Smooth muscle cell of the brain vasculature (primary cell): Measurements from ENCODE around the gene WNK2.
"Not testable (repeated sequence)": the region's sequence is repeated elsewhere in the genome, so short reads cannot be mapped to it uniquely, and the experiment has no call there.

Experiments
- DNase-seq: peaks from one replicate; pipeline ENCODE4 v3.0.0-alpha.2; 2012; ENCODE audit warnings: low read depth, low spot score

Gene WNK2

GRCh38 chr9:93183663-93184431 lies at the start of gene WNK2:
WNK2 (plus strand) TSS chr9:93184139; CDS start chr9:93184930, 791 bp downstream.
- no peak for DNase-seq

GRCh38 chr9:93134740-93135444 lies 49.0 kb upstream of the WNK2 start:
- no peak for DNase-seq

- no peak for DNase-seq
Observed at GRCh38 chr9:93136011-93136440, 47.9 kb upstream of the WNK2 start.

- DNase-seq, result no peak
Observed at GRCh38 chr9:93137362-93137761, 46.6 kb upstream of the WNK2 start.

- DNase-seq, result no peak
Observed at GRCh38 chr9:93138171-93138764, 45.7 kb upstream of the WNK2 start.

- DNase-seq, result no peak
Observed at GRCh38 chr9:93139365-93140182, 44.4 kb upstream of the WNK2 start.

- DNase-seq, result no peak
Observed at GRCh38 chr9:93141771-93142483, 42.0 kb upstream of the WNK2 start.

DNA sequence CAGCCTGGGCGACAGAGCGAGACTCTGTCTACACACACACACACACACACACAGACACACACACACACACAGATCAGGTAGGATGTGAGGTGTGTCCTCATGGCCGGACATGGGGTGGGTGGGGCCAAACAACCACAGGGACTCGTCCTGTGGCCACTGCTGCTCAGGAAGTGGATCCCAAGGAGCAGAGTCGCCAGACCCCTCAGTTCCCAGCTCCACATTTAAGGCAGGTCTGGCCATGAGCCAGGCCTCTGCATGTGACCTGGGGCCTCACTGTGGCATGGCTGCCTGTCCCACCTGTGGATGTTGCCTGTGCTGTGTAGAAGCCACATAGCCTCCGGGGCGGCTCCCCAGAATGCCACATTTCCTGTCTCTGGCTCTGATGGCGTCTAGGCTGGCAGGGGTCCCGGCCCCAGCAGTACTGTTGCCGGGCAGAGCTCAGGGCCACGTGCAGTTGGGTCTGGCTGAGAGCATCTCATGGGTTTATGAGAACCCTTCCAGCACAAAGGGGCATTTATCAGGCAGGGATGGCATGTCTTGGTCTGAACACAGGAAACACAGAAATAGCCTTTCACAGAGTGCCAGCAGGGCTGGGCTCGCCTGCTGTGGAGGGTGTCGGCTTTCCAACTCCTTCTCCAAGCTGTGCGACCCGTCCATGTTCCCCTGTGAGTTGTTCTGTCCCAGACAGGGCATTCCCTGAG lies 40.0 kb upstream of the WNK2 start:
- no peak for DNase-seq

GRCh38 chr9:93146696-93147095 lies 37.2 kb upstream of the WNK2 start:
- DNase-seq, result not testable (repeated sequence)

GRCh38 chr9:93147632-93148031 lies 36.3 kb upstream of the WNK2 start:
- no peak for DNase-seq

- DNase-seq, result no peak
Observed at GRCh38 chr9:93148721-93149120, 35.2 kb upstream of the WNK2 start.

DNA sequence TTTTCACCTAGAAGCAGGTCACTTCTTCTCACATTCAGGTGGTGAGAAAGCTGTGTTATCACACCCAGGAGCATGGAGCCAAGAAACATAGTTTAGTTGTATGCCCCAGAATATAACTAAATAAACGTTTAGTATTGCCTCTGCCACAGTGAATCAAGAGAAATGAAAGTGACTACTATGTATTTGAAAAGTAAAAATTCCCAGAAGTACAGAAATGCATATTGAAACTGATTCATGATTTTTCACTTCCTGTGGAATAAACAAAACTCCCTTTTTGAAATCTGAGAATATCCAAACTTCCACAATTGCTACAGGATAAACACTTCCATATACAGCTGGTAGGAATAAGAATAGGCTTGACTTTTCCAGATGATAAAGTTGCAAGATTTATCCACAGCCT lies 34.6 kb upstream of the WNK2 start:
- DNase-seq, result no peak

DNA sequence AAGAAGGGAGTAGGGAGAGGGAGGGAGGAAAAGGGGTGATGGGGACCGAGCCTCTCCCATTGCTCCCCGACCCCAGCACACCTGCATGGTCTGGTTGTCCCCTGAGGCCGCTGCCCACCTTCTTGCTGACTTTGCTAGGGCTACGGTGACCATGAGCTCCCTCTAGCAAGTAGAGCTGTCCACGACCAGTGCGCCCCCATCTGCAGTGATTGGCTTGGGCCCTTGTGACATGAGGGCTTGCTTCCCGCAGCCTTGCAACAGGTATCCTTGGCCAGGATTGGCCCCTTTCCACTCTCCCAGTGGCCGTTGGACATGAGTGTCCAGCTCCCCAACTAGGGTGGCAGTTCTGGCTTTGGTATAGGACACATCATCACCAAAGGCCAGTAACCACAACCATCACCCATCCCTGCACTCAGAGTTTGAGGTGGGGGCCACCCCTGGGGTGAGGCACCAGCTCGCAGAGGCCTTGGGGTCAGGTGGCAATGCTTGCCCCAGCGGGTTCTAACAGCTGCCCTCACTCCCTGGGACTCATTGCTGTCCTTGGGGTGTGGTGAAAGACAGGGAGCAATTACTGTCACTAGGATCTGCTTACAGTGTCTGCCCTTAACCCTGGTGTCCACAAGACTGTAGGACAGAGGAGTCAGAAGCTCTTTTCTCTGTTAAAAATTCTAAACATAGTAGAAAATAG lies 32.7 kb upstream of the WNK2 start:
- DNase-seq, result no peak

GRCh38 chr9:93154293-93154903 lies 29.5 kb upstream of the WNK2 start:
- no peak for DNase-seq

DNA sequence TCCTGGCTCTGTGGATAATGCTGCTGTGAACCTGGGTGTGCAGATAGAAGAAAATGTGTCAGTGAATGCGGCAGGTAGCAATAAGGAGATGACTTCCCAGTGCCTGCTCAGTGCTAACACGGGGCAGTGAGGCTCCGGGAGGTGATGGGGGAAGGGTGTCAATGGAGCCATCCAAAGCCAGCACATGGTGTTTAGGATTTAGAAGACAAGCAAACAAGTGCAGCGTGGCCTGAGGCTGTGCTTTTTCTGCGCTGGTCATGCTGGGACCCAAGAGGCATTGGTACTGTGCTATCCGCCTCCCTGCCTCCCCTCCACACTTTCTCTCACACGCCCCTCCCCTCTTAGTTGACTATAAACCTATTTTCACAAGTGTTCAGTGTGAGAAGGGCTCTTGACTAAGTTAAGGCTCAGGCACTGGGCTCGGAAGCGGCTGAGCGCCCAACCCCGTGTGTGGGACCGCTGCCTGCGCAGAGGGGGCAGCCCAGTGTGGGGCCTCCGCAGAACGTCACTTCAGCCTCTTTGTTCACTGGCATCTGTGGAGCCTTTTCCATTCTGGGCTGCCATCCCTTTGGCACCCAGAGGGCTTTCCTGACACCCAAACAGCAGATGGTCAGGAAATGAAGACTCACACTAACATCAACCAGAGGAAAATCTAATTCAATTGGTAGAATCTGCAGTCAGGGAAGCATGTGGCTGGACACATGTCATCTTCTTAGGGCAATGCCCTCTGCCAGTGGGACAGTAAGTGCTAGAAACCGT lies 28.0 kb upstream of the WNK2 start:
- no peak for DNase-seq

GRCh38 chr9:93156475-93157008 lies 27.4 kb upstream of the WNK2 start:
- no peak for DNase-seq

- peak; percentile 37 for DNase-seq
Observed at GRCh38 chr9:93159601-93160471, 24.1 kb upstream of the WNK2 start.
